CD4-positive, alpha-beta memory T cell (primary cell): ENCODE data around the gene TMEM163. TPM values are rescaled to one million over a fixed set of nuclear protein-coding genes. Genes with fewer than 3 reads are reported as not detected.
A peak's percentile ranks its signal among the peaks of the same experiment; 100 is the strongest.

Source experiments
- CTCF ChIA-PET: fragments of 350-600 bp; sonication (Branson Sonifier 250); formaldehyde crosslinking; loops from one replicate; lab custom pipeline; 2021; ENCODE audit warnings: inconsistent platforms; ENCODE audit not compliant: partially characterized antibody; lab: Charles Lee
- POLR2A ChIA-PET: fragments of 350-600 bp; sonication (Branson Sonifier 250); formaldehyde crosslinking; loops from one replicate; lab custom pipeline; 2021; ENCODE audit not compliant: partially characterized antibody; lab: Charles Lee
- DNase-seq, 5 donors: peaks; one replicate each; pipeline versions ENCODE4 v3.0.0 to v3.0.0-alpha.2; 2020 to 2022; ENCODE audit warnings: mixed read lengths in 1 of 5
- H3K27ac ChIP-seq: one replicate; pipeline ENCODE4 v1.7.0; 2013; ENCODE audit warnings: low read depth, low read length
- H3K27me3 ChIP-seq: 2 replicates; pipeline ENCODE4 v1.7.0; 2013; ENCODE audit warnings: mild to moderate bottlenecking, low read length, moderate library complexity; ENCODE audit not compliant: insufficient read depth
- H3K36me3 ChIP-seq: 2 replicates; pipeline ENCODE4 v1.7.0; 2013; ENCODE audit warnings: mild to moderate bottlenecking, low read length, moderate library complexity; ENCODE audit not compliant: insufficient read depth
- H3K4me1 ChIP-seq: 2 replicates; pipeline ENCODE4 v1.7.0; 2013; ENCODE audit warnings: mild to moderate bottlenecking, low read length, moderate library complexity; ENCODE audit not compliant: insufficient read depth
- H3K4me3 ChIP-seq, 2 donors: one replicate each; pipeline ENCODE4 v1.7.0; 2013; ENCODE audit warnings: low read length in 2 of 2, mild to moderate bottlenecking in 1 of 2
- H3K9me3 ChIP-seq, 2 donors: one replicate each; pipeline ENCODE4 v1.7.0; 2013; ENCODE audit warnings: low read length in 2 of 2, control low read depth in 1 of 2; ENCODE audit not compliant: control insufficient read depth in 1 of 2
- H3K27ac Mint-ChIP-seq, 7 donors: one replicate each; pipeline ENCODE4 v1.8.0; 2020 to 2021; ENCODE audit warnings: mixed read lengths in 7 of 7, mild to moderate bottlenecking in 6 of 7, inconsistent platforms in 3 of 7, moderate library complexity in 3 of 7
- H3K27me3 Mint-ChIP-seq, 2 donors: one replicate each; pipeline ENCODE4 v1.8.0; 2020 to 2021; ENCODE audit warnings: mixed read lengths in 2 of 2
- H3K36me3 Mint-ChIP-seq, 2 donors: one replicate each; pipeline ENCODE4 v1.8.0; 2020 to 2021; ENCODE audit warnings: mixed read lengths in 2 of 2, inconsistent platforms in 1 of 2, mild to moderate bottlenecking in 1 of 2
- H3K4me1 Mint-ChIP-seq, 4 donors: one replicate each; pipeline ENCODE4 v1.8.0; 2020 to 2021; ENCODE audit warnings: mixed read lengths in 4 of 4, mild to moderate bottlenecking in 1 of 4
- H3K4me3 Mint-ChIP-seq, 8 donors: one replicate each; pipeline ENCODE4 v1.8.0; 2020 to 2021; ENCODE audit warnings: mixed read lengths in 8 of 8, mild to moderate bottlenecking in 7 of 8, moderate library complexity in 6 of 8, inconsistent platforms in 3 of 8
- H3K9me3 Mint-ChIP-seq, 8 donors: one replicate each; pipeline ENCODE4 v1.8.0; 2020 to 2021; ENCODE audit warnings: mixed read lengths in 8 of 8, mild to moderate bottlenecking in 5 of 8, inconsistent platforms in 3 of 8, moderate library complexity in 1 of 8
- intact Hi-C: fragments of 100-400 bp; cut with micrococcal nuclease; formaldehyde crosslinking; loops from one replicate; pipeline ENCODE4 v1.15.1; 2023
- polyA plus RNA-seq, 2 donors: library from polyadenylated mRNA; unstranded; fragments of 300-500 nt; fragmentation: Illumina TruSeq; gene quantifications; one replicate each; pipeline ENCODE4 v1.2.3, GENCODE V29; 2021
- total RNA-seq, 2 experiments: library from RNA; stranded (reverse); gene quantifications; one replicate each; pipeline ENCODE4 v1.2.3, GENCODE V29; 2021

TMEM163 gene
- total RNA-seq, result not detected
- under 1 TPM in 1 of 2 donors, not detected in 1; 0.47 TPM for polyA plus RNA-seq

- Histone ChIP-seq H3K4me3 (peak within 1 kb of the TSS in 1 of 2 donors; percentile 19), H3K36me3 (no peaks in the 10 kb centered on the region), H3K27ac (no peak within 1 kb of the TSS), H3K27me3 (peaks cover 30% of the 10 kb centered on the region), H3K4me1 (peaks cover 18% of the 10 kb centered on the region), H3K9me3 (no peaks in the 10 kb centered on the region)
- H3K36me3 Mint-ChIP-seq, result no peaks in the 10 kb centered on the region
- ChIA-PET CTCF (interaction anchor here (1.0 kb wide), 1 partner anchor 62 kb away, joined by 4 read pairs; no protein-coding TSS in a partner anchor), POLR2A (interaction anchor here (1.7 to 2.2 kb wide), 2 partner anchors 48 to 50 kb away, joined by 4 to 9 read pairs; no protein-coding TSS in a partner anchor)
- peaks cover 8 to 31% (median 16%) of the 10 kb centered on the region in 4 donors for H3K4me1 Mint-ChIP-seq
- H3K9me3 Mint-ChIP-seq, result peaks cover 0 to 2% (median 0%) of the 10 kb centered on the region in 8 donors
- intact Hi-C loops, result loop anchor here (5.0 kb wide), 1 partner anchor 52 kb away; no protein-coding TSS in a partner anchor
- H3K4me3 Mint-ChIP-seq, result peak within 1 kb of the TSS; percentile 71 to 85 (median 79)
- H3K27me3 Mint-ChIP-seq, result peaks cover 48 to 50% of the 10 kb centered on the region in 2 donors
- no peak within 1 kb of the TSS for H3K27ac Mint-ChIP-seq
- peak in 4 of 5 donors; percentile 15 to 36 (median 18) for DNase-seq
These were observed at the start of gene TMEM163 for GRCh38 chr2:134718817-134719814. Gene TMEM163, minus strand, starts transcription at chr2:134719000.

GRCh38 chr2:134766583-134766982 lies 47.8 kb upstream of the TMEM163 start:
- Mint-ChIP-seq H3K9me3 (peaks cover 0 to 3% (median 0%) of the 10 kb centered on the region in 8 donors), H3K36me3 (no peaks in the 10 kb centered on the region), H3K4me3 (no peak overlapping the region), H3K27me3 (peaks cover 10 to 20% of the 10 kb centered on the region in 2 donors), H3K27ac (no peak overlapping the region), H3K4me1 (no peaks in the 10 kb centered on the region)
- H3K27me3 ChIP-seq, result no peaks in the 10 kb centered on the region
- ChIA-PET POLR2A (no interaction called here), CTCF (no interaction called here)
- DNase-seq, result no peak
- H3K27ac ChIP-seq, result no peak overlapping the region
- no peaks in the 10 kb centered on the region for H3K9me3 ChIP-seq
- H3K4me3 ChIP-seq, result no peak overlapping the region
- no peaks in the 10 kb centered on the region for H3K4me1 ChIP-seq
- no peaks in the 10 kb centered on the region for H3K36me3 ChIP-seq
- intact Hi-C loops, result no loop called here

GRCh38 chr2:134765987-134766386 lies 47.2 kb upstream of the TMEM163 start:
- H3K4me1 ChIP-seq, result no peaks in the 10 kb centered on the region
- Mint-ChIP-seq H3K27ac (no peak overlapping the region), H3K36me3 (no peaks in the 10 kb centered on the region), H3K4me1 (no peaks in the 10 kb centered on the region), H3K9me3 (peaks cover 0 to 3% (median 0%) of the 10 kb centered on the region in 8 donors), H3K4me3 (no peak overlapping the region), H3K27me3 (peaks cover 13 to 22% of the 10 kb centered on the region in 2 donors)
- no peaks in the 10 kb centered on the region for H3K9me3 ChIP-seq
- intact Hi-C loops, result no loop called here
- no peaks in the 10 kb centered on the region for H3K36me3 ChIP-seq
- no peak for DNase-seq
- no peaks in the 10 kb centered on the region for H3K27me3 ChIP-seq
- ChIA-PET POLR2A (no interaction called here), CTCF (no interaction called here)
- H3K4me3 ChIP-seq, result no peak overlapping the region
- no peak overlapping the region for H3K27ac ChIP-seq

GRCh38 chr2:134764164-134764563 lies 45.4 kb upstream of the TMEM163 start:
- H3K36me3 ChIP-seq, result no peaks in the 10 kb centered on the region
- intact Hi-C loops, result no loop called here
- H3K4me3 ChIP-seq, result no peak overlapping the region
- Mint-ChIP-seq H3K27me3 (peaks cover 15 to 22% of the 10 kb centered on the region in 2 donors), H3K9me3 (peaks cover 0 to 3% (median 0%) of the 10 kb centered on the region in 8 donors), H3K27ac (no peak overlapping the region), H3K36me3 (no peaks in the 10 kb centered on the region), H3K4me1 (no peaks in the 10 kb centered on the region), H3K4me3 (no peak overlapping the region)
- no peak overlapping the region for H3K27ac ChIP-seq
- H3K4me1 ChIP-seq, result no peaks in the 10 kb centered on the region
- no peak for DNase-seq
- H3K27me3 ChIP-seq, result no peaks in the 10 kb centered on the region
- ChIA-PET POLR2A (no interaction called here), CTCF (interaction anchor here (0.7 kb wide), 1 partner anchor 248 kb away, joined by 3 read pairs; no protein-coding TSS in a partner anchor)
- H3K9me3 ChIP-seq, result no peaks in the 10 kb centered on the region

- H3K27me3 Mint-ChIP-seq, result peaks cover 15 to 22% of the 10 kb centered on the region in 2 donors
- H3K4me1 Mint-ChIP-seq, result peaks cover 0 to 2% (median 0%) of the 10 kb centered on the region in 4 donors
- no peak overlapping the region for H3K4me3 ChIP-seq
- DNase-seq, result no peak
- no peak overlapping the region for H3K27ac ChIP-seq
- ChIA-PET CTCF (no interaction called here), POLR2A (no interaction called here)
- no peaks in the 10 kb centered on the region for H3K36me3 ChIP-seq
- no peaks in the 10 kb centered on the region for H3K4me1 ChIP-seq
- no peaks in the 10 kb centered on the region for H3K9me3 ChIP-seq
- peaks cover 0 to 6% (median under 1%) of the 10 kb centered on the region in 8 donors for H3K9me3 Mint-ChIP-seq
- intact Hi-C loops, result no loop called here
- no peak overlapping the region for H3K4me3 Mint-ChIP-seq
- no peaks in the 10 kb centered on the region for H3K27me3 ChIP-seq
- no peak overlapping the region for H3K27ac Mint-ChIP-seq
- H3K36me3 Mint-ChIP-seq, result no peaks in the 10 kb centered on the region
These were observed 44.4 kb upstream of the TMEM163 start for GRCh38 chr2:134763164-134763710.

GRCh38 chr2:134762508-134762907 lies 43.7 kb upstream of the TMEM163 start:
- H3K4me3 Mint-ChIP-seq, result no peak overlapping the region
- ChIA-PET POLR2A (no interaction called here), CTCF (no interaction called here)
- Histone ChIP-seq H3K4me1 (no peaks in the 10 kb centered on the region), H3K36me3 (no peaks in the 10 kb centered on the region), H3K9me3 (no peaks in the 10 kb centered on the region), H3K27me3 (no peaks in the 10 kb centered on the region), H3K27ac (no peak overlapping the region), H3K4me3 (no peak overlapping the region)
- intact Hi-C loops, result no loop called here
- H3K36me3 Mint-ChIP-seq, result no peaks in the 10 kb centered on the region
- no peak for DNase-seq
- peaks cover 0 to 2% (median 0%) of the 10 kb centered on the region in 4 donors for H3K4me1 Mint-ChIP-seq
- peaks cover 0 to 11% (median 3%) of the 10 kb centered on the region in 8 donors for H3K9me3 Mint-ChIP-seq
- H3K27ac Mint-ChIP-seq, result no peak overlapping the region
- H3K27me3 Mint-ChIP-seq, result peaks cover 15 to 22% of the 10 kb centered on the region in 2 donors

GRCh38 chr2:134760385-134760784 lies 41.6 kb upstream of the TMEM163 start:
- no peaks in the 10 kb centered on the region for H3K36me3 Mint-ChIP-seq
- H3K9me3 Mint-ChIP-seq, result peaks cover 0 to 18% (median 7%) of the 10 kb centered on the region in 8 donors
- Histone ChIP-seq H3K4me1 (no peaks in the 10 kb centered on the region), H3K9me3 (no peaks in the 10 kb centered on the region), H3K27me3 (no peaks in the 10 kb centered on the region), H3K4me3 (no peak overlapping the region), H3K36me3 (no peaks in the 10 kb centered on the region), H3K27ac (no peak overlapping the region)
- H3K27ac Mint-ChIP-seq, result no peak overlapping the region
- CTCF ChIA-PET, result no interaction called here
- intact Hi-C loops, result no loop called here
- H3K4me1 Mint-ChIP-seq, result peaks cover 0 to 2% (median 0%) of the 10 kb centered on the region in 4 donors
- no peak overlapping the region for H3K4me3 Mint-ChIP-seq
- peaks cover 17 to 19% of the 10 kb centered on the region in 2 donors for H3K27me3 Mint-ChIP-seq
- DNase-seq, result no peak
- POLR2A ChIA-PET, result no interaction called here
